GM23338 (cell line): ENCODE results near the gene THADA. TPM values are rescaled to one million over a fixed set of nuclear protein-coding genes. Genes with fewer than 3 reads are reported as not detected.

Experiments
- ATAC-seq: fragments of 200-7000 bp; cut with Tn5 transposase; 3 replicates; pipeline ENCODE4 v1.9.1; 2020
- DNase-seq: peaks from one replicate; pipeline ENCODE4 v3.0.0-alpha.2; 2015; ENCODE audit warnings: low spot score
- H2AFZ ChIP-seq: fragments of 200-600 bp; sonication (generic); 2 replicates; pipeline ENCODE4 v1.8.0; 2016; ENCODE audit warnings: antibody characterized with exemption, mild to moderate bottlenecking, moderate library complexity
- H3F3A ChIP-seq: fragments of 200-600 bp; sonication (generic); replicated peaks from 2 replicates; pipeline ENCODE4 v1.8.0; 2017; ENCODE audit warnings: antibody characterized with exemption, mixed run types, low read depth
- H3K27ac ChIP-seq: fragments of 200-600 bp; sonication (generic); 2 replicates; pipeline ENCODE4 v1.6.1; 2016; ENCODE audit warnings: low read depth
- H3K27me3 ChIP-seq: fragments of 200-600 bp; sonication (generic); 2 replicates; pipeline ENCODE4 v1.8.0; 2016; ENCODE audit warnings: mild to moderate bottlenecking, mixed run types, moderate library complexity; ENCODE audit not compliant: insufficient read depth
- H3K36me3 ChIP-seq: fragments of 200-600 bp; sonication (generic); 2 replicates; pipeline ENCODE4 v1.8.0; 2016; ENCODE audit warnings: mild to moderate bottlenecking; ENCODE audit not compliant: insufficient read depth
- H3K4me1 ChIP-seq: fragments of 200-600 bp; sonication (generic); 2 replicates; pipeline ENCODE4 v1.8.0; 2016; ENCODE audit warnings: mild to moderate bottlenecking, moderate library complexity; ENCODE audit not compliant: insufficient read depth
- H3K4me2 ChIP-seq: fragments of 200-600 bp; sonication (generic); 2 replicates; pipeline ENCODE4 v1.7.1; 2017; ENCODE audit warnings: mixed run types
- H3K4me3 ChIP-seq: fragments of 200-600 bp; sonication (generic); 2 replicates; pipeline ENCODE4 v1.6.1; 2016; ENCODE audit warnings: mixed run types
- H3K79me2 ChIP-seq: fragments of 200-600 bp; sonication (generic); replicated peaks from 2 replicates; pipeline ENCODE4 v1.8.0; 2017; ENCODE audit warnings: mild to moderate bottlenecking; ENCODE audit not compliant: insufficient read depth
- H3K9me2 ChIP-seq: fragments of 200-600 bp; sonication (generic); 2 replicates; pipeline ENCODE4 v1.8.0; 2017; ENCODE audit not compliant: insufficient read depth
- H4K20me1 ChIP-seq: fragments of 200-600 bp; sonication (generic); replicated peaks from 2 replicates; pipeline ENCODE4 v1.8.0; 2017; ENCODE audit warnings: mild to moderate bottlenecking; ENCODE audit not compliant: insufficient read depth
- H3K27ac Mint-ChIP-seq: 2 replicates; pipeline ENCODE4 v1.8.0; 2020; ENCODE audit warnings: inconsistent platforms, mild to moderate bottlenecking, moderate library complexity, mixed read lengths
- H3K27me3 Mint-ChIP-seq: 3 replicates; pipeline ENCODE4 v1.8.0; 2022; ENCODE audit warnings: low read depth, mild to moderate bottlenecking, moderate library complexity, mixed read lengths, inconsistent platforms; ENCODE audit not compliant: insufficient read depth, poor library complexity
- H3K36me3 Mint-ChIP-seq: 3 replicates; pipeline ENCODE4 v1.8.0; 2021; ENCODE audit warnings: low read depth, mild to moderate bottlenecking, inconsistent platforms, moderate library complexity, mixed read lengths
- H3K4me1 Mint-ChIP-seq: 3 replicates; pipeline ENCODE4 v1.8.0; 2020; ENCODE audit warnings: mild to moderate bottlenecking, inconsistent platforms, mixed read lengths
- H3K4me3 Mint-ChIP-seq: 3 replicates; pipeline ENCODE4 v1.8.0; 2021; ENCODE audit warnings: moderate library complexity, mild to moderate bottlenecking, inconsistent platforms, mixed read lengths
- H3K9me3 Mint-ChIP-seq: 3 replicates; pipeline ENCODE4 v1.8.0; 2020; ENCODE audit warnings: moderate library complexity, mild to moderate bottlenecking, inconsistent platforms, mixed read lengths
- CREB1 ChIP-seq: fragments of 250-450 bp; sonication (Bioruptor Pico); IDR thresholded peaks from 2 replicates; pipeline ENCODE4 v1.5.0; 2020; ENCODE audit warnings: low read depth, mild to moderate bottlenecking, moderate library complexity
- EZH2 ChIP-seq: fragments of 200-600 bp; sonication (generic); IDR thresholded peaks from one replicate; pipeline ENCODE4 v1.8.0; 2017; ENCODE audit warnings: antibody characterized with exemption, mild to moderate bottlenecking, low read depth; ENCODE audit not compliant: unreplicated experiment
- JUNB ChIP-seq: IDR thresholded peaks from one replicate; pipeline ENCODE4 v1.6.1; 2016; ENCODE audit warnings: antibody characterized with exemption; ENCODE audit not compliant: unreplicated experiment
- ZNF114 ChIP-seq: fragments of 250-450 bp; sonication (Bioruptor Pico); IDR thresholded peaks from 2 replicates; pipeline ENCODE4 v1.5.0; 2020; ENCODE audit warnings: mild to moderate bottlenecking, moderate library complexity
- ZNF462 ChIP-seq: fragments of 250-450 bp; sonication (Bioruptor Pico); IDR thresholded peaks from 2 replicates; pipeline ENCODE4 v1.5.0; 2020; ENCODE audit warnings: mild to moderate bottlenecking, moderate library complexity
- polyA plus RNA-seq: library from polyadenylated mRNA; unstranded; fragments of >200 nt; fragmentation: Nextera tagmentation; extraction: Ambion mirVana; gene quantifications from 2 replicates; pipeline ENCODE4 v1.2.1, GENCODE V29; 2016
- total RNA-seq: library from RNA; depleted of rRNA; stranded (reverse); fragments of >200 nt; shearing (Covaris generic); gene quantifications from 2 replicates; pipeline ENCODE4 v1.2.3, GENCODE V29; 2014
- TF ChIP-seq, protein P1 (sequence below): IDR thresholded peaks from one replicate; pipeline ENCODE4 v1.6.1; 2018; ENCODE audit warnings: antibody characterized with exemption; ENCODE audit not compliant: unreplicated experiment

THADA gene
- total and polyA plus RNA-seq, 2 experiments from 2014 or later: 17.0 to 30.7 TPM

DNA sequence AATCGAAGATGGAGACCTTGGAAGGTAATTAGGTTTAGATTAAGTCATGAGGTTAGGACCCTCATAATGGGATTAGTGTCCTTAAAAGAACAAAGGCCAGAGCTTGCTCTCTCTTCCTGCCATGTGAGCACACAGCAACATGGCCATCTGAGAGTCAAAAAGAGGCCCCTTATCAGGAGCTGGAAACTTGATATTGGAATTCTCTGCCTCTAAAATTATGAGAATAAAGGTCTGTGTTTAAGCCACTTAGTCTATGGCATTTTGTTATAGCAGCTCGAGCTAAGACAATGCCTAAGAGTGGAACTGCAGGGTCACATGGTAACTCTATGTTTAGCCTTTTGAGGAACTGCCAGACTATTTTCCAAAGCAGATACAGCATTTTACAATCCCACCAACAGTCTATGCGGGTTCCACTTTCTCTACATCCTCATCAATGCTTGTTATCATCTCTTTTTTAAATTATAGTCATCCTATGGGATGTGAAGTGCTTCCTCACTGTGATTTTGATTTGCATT, 42.4 kb downstream of the THADA start:
- H3K27me3 ChIP-seq: no peaks in the 10 kb centered on the region
- no peak overlapping the region for H3K4me3 Mint-ChIP-seq
- DNase-seq (no peak), ATAC-seq (no peak)
- H3K36me3 ChIP-seq: peaks cover 40% of the 10 kb centered on the region
- H3K79me2 ChIP-seq: no peaks in the 10 kb centered on the region
- no peak overlapping the region for H3K4me3 ChIP-seq
- no peaks in the 10 kb centered on the region for H3K9me2 ChIP-seq
- peaks cover 2% of the 10 kb centered on the region for H3K27me3 Mint-ChIP-seq
- H3K9me3 Mint-ChIP-seq: peaks cover 21% of the 10 kb centered on the region
- peaks cover 52% of the 10 kb centered on the region for H3K36me3 Mint-ChIP-seq
- no peaks in the 10 kb centered on the region for H3K4me1 Mint-ChIP-seq
- no peak overlapping the region for H3K27ac Mint-ChIP-seq
- no peak overlapping the region for H3K4me2 ChIP-seq
- TF ChIP-seq CREB1 (CRISPR knock-in tag): no peak
- TF ChIP-seq, protein P1, sequence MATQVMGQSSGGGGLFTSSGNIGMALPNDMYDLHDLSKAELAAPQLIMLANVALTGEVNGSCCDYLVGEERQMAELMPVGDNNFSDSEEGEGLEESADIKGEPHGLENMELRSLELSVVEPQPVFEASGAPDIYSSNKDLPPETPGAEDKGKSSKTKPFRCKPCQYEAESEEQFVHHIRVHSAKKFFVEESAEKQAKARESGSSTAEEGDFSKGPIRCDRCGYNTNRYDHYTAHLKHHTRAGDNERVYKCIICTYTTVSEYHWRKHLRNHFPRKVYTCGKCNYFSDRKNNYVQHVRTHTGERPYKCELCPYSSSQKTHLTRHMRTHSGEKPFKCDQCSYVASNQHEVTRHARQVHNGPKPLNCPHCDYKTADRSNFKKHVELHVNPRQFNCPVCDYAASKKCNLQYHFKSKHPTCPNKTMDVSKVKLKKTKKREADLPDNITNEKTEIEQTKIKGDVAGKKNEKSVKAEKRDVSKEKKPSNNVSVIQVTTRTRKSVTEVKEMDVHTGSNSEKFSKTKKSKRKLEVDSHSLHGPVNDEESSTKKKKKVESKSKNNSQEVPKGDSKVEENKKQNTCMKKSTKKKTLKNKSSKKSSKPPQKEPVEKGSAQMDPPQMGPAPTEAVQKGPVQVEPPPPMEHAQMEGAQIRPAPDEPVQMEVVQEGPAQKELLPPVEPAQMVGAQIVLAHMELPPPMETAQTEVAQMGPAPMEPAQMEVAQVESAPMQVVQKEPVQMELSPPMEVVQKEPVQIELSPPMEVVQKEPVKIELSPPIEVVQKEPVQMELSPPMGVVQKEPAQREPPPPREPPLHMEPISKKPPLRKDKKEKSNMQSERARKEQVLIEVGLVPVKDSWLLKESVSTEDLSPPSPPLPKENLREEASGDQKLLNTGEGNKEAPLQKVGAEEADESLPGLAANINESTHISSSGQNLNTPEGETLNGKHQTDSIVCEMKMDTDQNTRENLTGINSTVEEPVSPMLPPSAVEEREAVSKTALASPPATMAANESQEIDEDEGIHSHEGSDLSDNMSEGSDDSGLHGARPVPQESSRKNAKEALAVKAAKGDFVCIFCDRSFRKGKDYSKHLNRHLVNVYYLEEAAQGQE: no peak
- TF ChIP-seq ZNF114 (CRISPR knock-in tag): no peak
- no peak for TF ChIP-seq EZH2
- no peak for TF ChIP-seq ZNF462
- TF ChIP-seq JUNB: no peak
- H3K4me1 ChIP-seq: no peaks in the 10 kb centered on the region
- no peak overlapping the region for H2AFZ ChIP-seq
- no peaks in the 10 kb centered on the region for H3F3A ChIP-seq
- no peak overlapping the region for H3K27ac ChIP-seq
- peaks cover 4% of the 10 kb centered on the region; the same call in 1 of the 2 replicates for H4K20me1 ChIP-seq
